Measurements from ENCODE around the gene CAMK2A.

CAMK2A gene

GRCh38 chr5:150182774-150183173 lies 106.8 kb downstream of the CAMK2A start:
- Histone ChIP-seq H3K9ac (no peak overlapping the region), H3K4me3 (IDR thresholded peaks at IDR 0.05; ENCODE audit: insufficient read depth, low read depth, low read length) (no peak overlapping the region), H4K20me1 (ENCODE audit: insufficient read depth) (no peaks in the 10 kb centered on the region), H2AFZ (ENCODE audit: low read depth) (no peak overlapping the region), H3K4me2 (no peak overlapping the region), H3K27me3 (ENCODE audit: insufficient read depth, low read depth) (no peaks in the 10 kb centered on the region), H3K4me1 (ENCODE audit: low read depth, poor library complexity, severe bottlenecking) (no peaks in the 10 kb centered on the region), H3K79me2 (ENCODE audit: insufficient read depth, low read depth) (no peaks in the 10 kb centered on the region), H3K27ac (no peak overlapping the region), H3K36me3 (ENCODE audit: insufficient read depth) (no peaks in the 10 kb centered on the region)
- TF ChIP-seq CTCF (conservative IDR thresholded peaks at IDR 0.05; ENCODE audit: low read depth, low read length) = no peak

- Histone ChIP-seq H3K4me3 (IDR thresholded peaks at IDR 0.05; ENCODE audit: insufficient read depth, low read depth, low read length) (no peak overlapping the region), H3K27ac (no peak overlapping the region), H3K9ac (no peak overlapping the region), H3K79me2 (ENCODE audit: insufficient read depth, low read depth) (no peaks in the 10 kb centered on the region), H3K36me3 (ENCODE audit: insufficient read depth) (no peaks in the 10 kb centered on the region), H3K27me3 (ENCODE audit: insufficient read depth, low read depth) (no peaks in the 10 kb centered on the region), H2AFZ (ENCODE audit: low read depth) (no peak overlapping the region), H4K20me1 (ENCODE audit: insufficient read depth) (no peaks in the 10 kb centered on the region), H3K4me2 (no peak overlapping the region), H3K4me1 (ENCODE audit: low read depth, poor library complexity, severe bottlenecking) (no peaks in the 10 kb centered on the region)
- TF ChIP-seq CTCF (conservative IDR thresholded peaks at IDR 0.05; ENCODE audit: low read depth, low read length) = no peak
These were observed 107.6 kb downstream of the CAMK2A start for GRCh38 chr5:150181766-150182545.

GRCh38 chr5:150181027-150181426 lies 108.5 kb downstream of the CAMK2A start:
- no peak overlapping the region for H2AFZ ChIP-seq (ENCODE audit: low read depth)
- no peak overlapping the region for H3K27ac ChIP-seq
- H3K4me3 ChIP-seq (IDR thresholded peaks at IDR 0.05; ENCODE audit: insufficient read depth, low read depth, low read length) = no peak overlapping the region
- H3K4me1 ChIP-seq (ENCODE audit: low read depth, poor library complexity, severe bottlenecking) = no peaks in the 10 kb centered on the region
- H3K4me2 ChIP-seq = no peak overlapping the region
- H3K9ac ChIP-seq = no peak overlapping the region
- H4K20me1 ChIP-seq (ENCODE audit: insufficient read depth) = no peaks in the 10 kb centered on the region
- no peaks in the 10 kb centered on the region for H3K27me3 ChIP-seq (ENCODE audit: insufficient read depth, low read depth)
- no peak for TF ChIP-seq CTCF (conservative IDR thresholded peaks at IDR 0.05; ENCODE audit: low read depth, low read length)
- no peaks in the 10 kb centered on the region for H3K36me3 ChIP-seq (ENCODE audit: insufficient read depth)
- no peaks in the 10 kb centered on the region for H3K79me2 ChIP-seq (ENCODE audit: insufficient read depth, low read depth)

GRCh38 chr5:150180241-150181026 lies 109.1 kb downstream of the CAMK2A start:
- Histone ChIP-seq H3K27me3 (ENCODE audit: insufficient read depth, low read depth) (no peaks in the 10 kb centered on the region), H3K36me3 (ENCODE audit: insufficient read depth) (no peaks in the 10 kb centered on the region), H4K20me1 (ENCODE audit: insufficient read depth) (no peaks in the 10 kb centered on the region), H3K9ac (no peak overlapping the region), H2AFZ (ENCODE audit: low read depth) (no peak overlapping the region), H3K27ac (no peak overlapping the region), H3K4me1 (ENCODE audit: low read depth, poor library complexity, severe bottlenecking) (no peaks in the 10 kb centered on the region), H3K4me2 (no peak overlapping the region), H3K4me3 (IDR thresholded peaks at IDR 0.05; ENCODE audit: insufficient read depth, low read depth, low read length) (no peak overlapping the region), H3K79me2 (ENCODE audit: insufficient read depth, low read depth) (no peaks in the 10 kb centered on the region)
- TF ChIP-seq CTCF (conservative IDR thresholded peaks at IDR 0.05; ENCODE audit: low read depth, low read length) = no peak
